Calu3 (cell line): ENCODE measurements around the gene ZNF768. TPM values are rescaled to one million over a fixed set of nuclear protein-coding genes. Genes with fewer than 3 reads are reported as not detected.

Experiments used
- BruUV-seq: library from RNA; stranded (reverse); fragments of 400-500 nt; replicated peaks from 2 replicates; lab custom pipeline; 2021; lab: Mats Ljungman, UMichigan
- CTCF ChIA-PET: fragments of 300-600 bp; sonication (Branson Sonifier 250); formaldehyde crosslinking; loops from one replicate; lab custom pipeline; 2022; ENCODE audit warnings: antibody characterized with exemption; lab: Charles Lee
- DNase-seq: peaks from one replicate; pipeline ENCODE4 v3.0.0; 2022
- H3K27ac Mint-ChIP-seq: one replicate; pipeline ENCODE4 v1.8.0; 2022; ENCODE audit warnings: mixed read lengths; ENCODE audit not compliant: unreplicated experiment
- H3K27me3 Mint-ChIP-seq: one replicate; pipeline ENCODE4 v1.8.0; 2022; ENCODE audit warnings: mixed read lengths; ENCODE audit not compliant: unreplicated experiment
- H3K36me3 Mint-ChIP-seq: one replicate; pipeline ENCODE4 v1.8.0; 2022; ENCODE audit warnings: mild to moderate bottlenecking, moderate library complexity, mixed read lengths; ENCODE audit not compliant: insufficient read depth, unreplicated experiment
- H3K4me1 Mint-ChIP-seq: one replicate; pipeline ENCODE4 v1.8.0; 2022; ENCODE audit warnings: mild to moderate bottlenecking, low read depth, mixed read lengths; ENCODE audit not compliant: unreplicated experiment
- H3K4me3 Mint-ChIP-seq: one replicate; pipeline ENCODE4 v1.8.0; 2022; ENCODE audit warnings: mild to moderate bottlenecking, low read depth, moderate library complexity, mixed read lengths; ENCODE audit not compliant: unreplicated experiment
- H3K9me3 Mint-ChIP-seq: one replicate; pipeline ENCODE4 v1.8.0; 2022; ENCODE audit warnings: low read depth, mixed read lengths; ENCODE audit not compliant: unreplicated experiment
- CTCF ChIP-seq: fragments of 200-600 bp; IDR thresholded peaks from one replicate; pipeline ENCODE4 v1.8.0; 2022; ENCODE audit warnings: antibody characterized with exemption; ENCODE audit not compliant: unreplicated experiment
- intact Hi-C: fragments of 100-400 bp; cut with micrococcal nuclease; formaldehyde crosslinking; loops from one replicate; pipeline ENCODE4 v1.10.0; 2022; ENCODE audit not compliant: unreplicated experiment
- total RNA-seq: library from RNA; stranded (reverse); gene quantifications from 2 replicates; pipeline ENCODE4 v1.2.3, GENCODE V29; 2022

Gene ZNF768
- total RNA-seq, 1 experiment from 2014 or later, result 40.8 TPM

GRCh38 chr16:30557957-30558788 lies 31.8 kb upstream of the ZNF768 start, which contains the start of gene ZNF764:
ZNF764 (minus strand) TSS chr16:30558374; CDS start chr16:30558182, 192 bp downstream.
- CTCF ChIA-PET, result interaction anchor here (0.5 to 1.9 kb wide), 17 partner anchors 12 to 651 kb away, joined by 3 to 23 read pairs (median 3); partner anchors contain the start of genes DCTPP1, ZNF48, ZNF688 and ZNF689
- intact Hi-C loops, result loop anchor here (1.0 kb wide), 1 partner anchor 13 kb away; the partner anchor contains the start of gene ZNF688
- Mint-ChIP-seq H3K27ac (peak within 1 kb of the TSS; percentile 79), H3K36me3 (peaks cover 60% of the 10 kb centered on the region), H3K27me3 (no peaks in the 10 kb centered on the region), H3K9me3 (no peaks in the 10 kb centered on the region), H3K4me3 (peak within 1 kb of the TSS; percentile 90), H3K4me1 (peaks cover 20% of the 10 kb centered on the region)
- no TSS peak for BruUV-seq
- DNase-seq, result peak; percentile 98
- no peak for TF ChIP-seq CTCF

- H3K9me3 Mint-ChIP-seq, result no peaks in the 10 kb centered on the region
- CTCF ChIA-PET, result interaction anchor here (0.9 to 1.9 kb wide), 7 partner anchors 11 to 128 kb away, joined by 3 to 23 read pairs (median 3); partner anchors contain the start of genes DCTPP1 and ZNF688
- no peak for DNase-seq
- intact Hi-C loops, result no loop called here
- H3K27me3 Mint-ChIP-seq, result no peaks in the 10 kb centered on the region
- H3K36me3 Mint-ChIP-seq, result peaks cover 60% of the 10 kb centered on the region
- peaks cover 20% of the 10 kb centered on the region for H3K4me1 Mint-ChIP-seq
- H3K27ac Mint-ChIP-seq, result peak overlapping the region; percentile 79
- no peak for TF ChIP-seq CTCF
- peak overlapping the region; percentile 90 for H3K4me3 Mint-ChIP-seq
- BruUV-seq, result TSS peak; percentile 32
Observed at GRCh38 chr16:30557707-30557956, 31.3 kb upstream of the ZNF768 start.

- no peaks in the 10 kb centered on the region for H3K9me3 Mint-ChIP-seq
- no peak overlapping the region for H3K27ac Mint-ChIP-seq
- no peaks in the 10 kb centered on the region for H3K27me3 Mint-ChIP-seq
- intact Hi-C loops, result no loop called here
- DNase-seq, result no peak
- no peak for TF ChIP-seq CTCF
- H3K4me3 Mint-ChIP-seq, result peak overlapping the region; percentile 90
- BruUV-seq, result no TSS peak
- CTCF ChIA-PET, result no interaction called here
- H3K4me1 Mint-ChIP-seq, result peaks cover 17% of the 10 kb centered on the region
- peaks cover 52% of the 10 kb centered on the region for H3K36me3 Mint-ChIP-seq
Observed at GRCh38 chr16:30556125-30556473, 29.7 kb upstream of the ZNF768 start.

- no peaks in the 10 kb centered on the region for H3K9me3 Mint-ChIP-seq
- no peak overlapping the region for H3K27ac Mint-ChIP-seq
- CTCF ChIA-PET, result no interaction called here
- intact Hi-C loops, result no loop called here
- peaks cover 13% of the 10 kb centered on the region for H3K4me1 Mint-ChIP-seq
- H3K4me3 Mint-ChIP-seq, result peak overlapping the region; percentile 90
- peaks cover 50% of the 10 kb centered on the region for H3K36me3 Mint-ChIP-seq
- TF ChIP-seq CTCF, result no peak
- no TSS peak for BruUV-seq
- no peak for DNase-seq
- H3K27me3 Mint-ChIP-seq, result no peaks in the 10 kb centered on the region
Observed at GRCh38 chr16:30555315-30556124, 29.2 kb upstream of the ZNF768 start.
